ENCODE data around the gene PROX2. TPM values are rescaled to one million over a fixed set of nuclear protein-coding genes. Genes with fewer than 3 reads are reported as not detected.
A peak's percentile ranks its signal among the peaks of the same experiment; 100 is the strongest.

PROX2 gene
- total RNA-seq, 1 donor from 2014 or later = not detected

- H3K9me3 ChIP-seq = no peaks in the 10 kb centered on the region
- intact Hi-C loops (cut with DNase I) = no loop called here
- no peak overlapping the region for H3K4me3 ChIP-seq
- no peaks in the 10 kb centered on the region for H3K36me3 ChIP-seq
- no peak overlapping the region for H3K27ac ChIP-seq
- no peaks in the 10 kb centered on the region for H3K27me3 ChIP-seq
- peaks cover 2 to 22% of the 10 kb centered on the region in 2 donors for H3K4me1 ChIP-seq
- no peak for TF ChIP-seq CTCF (IDR thresholded peaks at IDR 0.05)
- DNase-seq (ENCODE audit: low spot score in 2 of 2) = no peak
Observed at GRCh38 chr14:74921053-74921620, 45.2 kb upstream of the PROX2 start.

- TF ChIP-seq CTCF (IDR thresholded peaks at IDR 0.05) = no peak
- Histone ChIP-seq H3K4me1 (peaks cover 2 to 22% of the 10 kb centered on the region in 2 donors), H3K27ac (no peak overlapping the region), H3K36me3 (no peaks in the 10 kb centered on the region), H3K9me3 (no peaks in the 10 kb centered on the region), H3K27me3 (no peaks in the 10 kb centered on the region), H3K4me3 (no peak overlapping the region)
- DNase-seq (ENCODE audit: low spot score in 2 of 2) = no peak
- intact Hi-C loops (cut with DNase I) = no loop called here
Observed at GRCh38 chr14:74920281-74920680, 44.3 kb upstream of the PROX2 start.

GRCh38 chr14:74919421-74920165, 43.6 kb upstream of the PROX2 start:
- Histone ChIP-seq H3K36me3 (no peaks in the 10 kb centered on the region), H3K9me3 (no peaks in the 10 kb centered on the region), H3K4me3 (no peak overlapping the region), H3K4me1 (peaks cover 2 to 22% of the 10 kb centered on the region in 2 donors), H3K27ac (no peak overlapping the region), H3K27me3 (no peaks in the 10 kb centered on the region)
- DNase-seq (ENCODE audit: low spot score in 2 of 2) = no peak
- intact Hi-C loops (cut with DNase I) = loop anchor here (10.0 kb wide), 1 partner anchor 385 kb away; no protein-coding TSS in a partner anchor
- no peak for TF ChIP-seq CTCF (IDR thresholded peaks at IDR 0.05)

GRCh38 chr14:74918380-74918779, 42.4 kb upstream of the PROX2 start:
- no peak for DNase-seq (ENCODE audit: low spot score in 2 of 2)
- H3K27ac ChIP-seq = peak overlapping the region; percentile 63 to 64
- no peak for TF ChIP-seq CTCF (IDR thresholded peaks at IDR 0.05)

GRCh38 chr14:74917646-74918081, 41.7 kb upstream of the PROX2 start:
- peaks cover 2 to 17% of the 10 kb centered on the region in 2 donors for H3K4me1 ChIP-seq
- H3K36me3 ChIP-seq = no peaks in the 10 kb centered on the region
- no peak overlapping the region for H3K4me3 ChIP-seq
- TF ChIP-seq CTCF (IDR thresholded peaks at IDR 0.05) = no peak
- DNase-seq (ENCODE audit: low spot score in 2 of 2) = peak in 1 of 2 donors; percentile 76
- intact Hi-C loops (cut with DNase I) = loop anchor here (10.0 kb wide), 1 partner anchor 387 kb away; no protein-coding TSS in a partner anchor
- peak overlapping the region; percentile 63 to 64 for H3K27ac ChIP-seq
- H3K9me3 ChIP-seq = no peaks in the 10 kb centered on the region
- H3K27me3 ChIP-seq = no peaks in the 10 kb centered on the region

More at GRCh38 chr14:74918380-74918779, 42.4 kb upstream of the PROX2 start:
- Histone ChIP-seq H3K27me3 (no peaks in the 10 kb centered on the region), H3K36me3 (no peaks in the 10 kb centered on the region), H3K9me3 (no peaks in the 10 kb centered on the region), H3K4me3 (no peak overlapping the region), H3K4me1 (peaks cover 2 to 18% of the 10 kb centered on the region in 2 donors)
- intact Hi-C loops (cut with DNase I) = loop anchor here (10.0 kb wide), 1 partner anchor 386 kb away; no protein-coding TSS in a partner anchor

Measured in ascending aorta (tissue), 2 donors.